Astrocyte (in vitro differentiated cells and primary cell): ENCODE results near the gene FAM174C.

ENCODE experiments used
- EZH2 ChIP-seq: IDR thresholded peaks from 2 replicates; pipeline ENCODE4 v1.6.1; 2012; ENCODE audit warnings: mild to moderate bottlenecking, low read length, inconsistent platforms; ENCODE audit not compliant: insufficient read depth
- TF ChIP-seq, protein P1 (sequence below): IDR thresholded peaks from 2 replicates; pipeline ENCODE4 v1.5.1; 2011; ENCODE audit warnings: low read depth, mild to moderate bottlenecking, inconsistent platforms, low read length, moderate library complexity; ENCODE audit not compliant: insufficient read depth

DNA sequence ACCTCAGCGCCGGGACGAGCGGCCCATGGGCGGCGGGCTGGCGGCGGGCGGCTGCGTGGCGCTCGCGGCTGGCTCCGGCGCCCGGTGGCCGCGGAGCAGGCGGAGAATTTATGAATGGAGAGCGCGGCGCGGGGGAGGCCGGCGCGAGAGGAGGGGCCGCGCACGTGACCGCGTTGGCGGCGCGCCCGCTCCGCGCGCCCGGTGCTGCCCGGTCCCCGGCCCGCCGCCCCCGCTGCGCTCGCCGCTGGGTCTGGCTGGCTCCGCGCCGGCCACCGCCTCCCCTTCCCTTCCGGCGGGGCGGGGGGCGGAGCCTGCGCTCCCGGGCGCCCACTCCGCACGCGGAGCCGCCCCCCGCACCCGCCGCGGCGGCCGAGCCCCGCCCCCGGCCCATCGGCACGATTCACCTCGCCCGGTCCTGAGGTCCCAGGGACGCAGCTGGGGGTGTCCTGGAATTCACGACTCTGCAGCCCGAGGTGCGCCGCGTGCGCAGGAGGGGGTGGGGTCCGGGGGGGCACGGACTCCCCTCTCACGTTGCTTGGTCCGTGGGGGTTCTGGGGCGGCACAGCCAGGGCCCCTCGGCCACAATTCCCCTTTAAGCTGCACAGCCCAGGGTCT, 37.5 kb upstream of the FAM174C start, which contains the start of gene CBARP:
- TF ChIP-seq, protein P1, sequence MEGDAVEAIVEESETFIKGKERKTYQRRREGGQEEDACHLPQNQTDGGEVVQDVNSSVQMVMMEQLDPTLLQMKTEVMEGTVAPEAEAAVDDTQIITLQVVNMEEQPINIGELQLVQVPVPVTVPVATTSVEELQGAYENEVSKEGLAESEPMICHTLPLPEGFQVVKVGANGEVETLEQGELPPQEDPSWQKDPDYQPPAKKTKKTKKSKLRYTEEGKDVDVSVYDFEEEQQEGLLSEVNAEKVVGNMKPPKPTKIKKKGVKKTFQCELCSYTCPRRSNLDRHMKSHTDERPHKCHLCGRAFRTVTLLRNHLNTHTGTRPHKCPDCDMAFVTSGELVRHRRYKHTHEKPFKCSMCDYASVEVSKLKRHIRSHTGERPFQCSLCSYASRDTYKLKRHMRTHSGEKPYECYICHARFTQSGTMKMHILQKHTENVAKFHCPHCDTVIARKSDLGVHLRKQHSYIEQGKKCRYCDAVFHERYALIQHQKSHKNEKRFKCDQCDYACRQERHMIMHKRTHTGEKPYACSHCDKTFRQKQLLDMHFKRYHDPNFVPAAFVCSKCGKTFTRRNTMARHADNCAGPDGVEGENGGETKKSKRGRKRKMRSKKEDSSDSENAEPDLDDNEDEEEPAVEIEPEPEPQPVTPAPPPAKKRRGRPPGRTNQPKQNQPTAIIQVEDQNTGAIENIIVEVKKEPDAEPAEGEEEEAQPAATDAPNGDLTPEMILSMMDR: no peak
- no peak for TF ChIP-seq EZH2
